ENCODE data around the gene SLC2A6. TPM values are rescaled to one million over a fixed set of nuclear protein-coding genes. Genes with fewer than 3 reads are reported as not detected.

SLC2A6 gene
- total and polyA plus RNA-seq, 2 donors (not counting 1 experiment from before 2014, with no cell fraction given) = 7.6 to 9.1 TPM

GRCh38 chr9:133457233-133457632 lies 21.7 kb downstream of the SLC2A6 start:
- Histone ChIP-seq H3K9ac (ENCODE audit: insufficient read depth, low read length) (no peak overlapping the region), H3K4me1 (ENCODE audit: control insufficient read depth, extremely low read depth, insufficient read depth, low read length) (peaks cover 5% of the 10 kb centered on the region), H3K27me3 (ENCODE audit: control insufficient read depth, insufficient read depth, low read length) (no peaks in the 10 kb centered on the region), H3K4me2 (ENCODE audit: extremely low read depth, insufficient read depth, low read length) (no peak overlapping the region), H3K79me2 (ENCODE audit: control insufficient read depth, insufficient read depth, low read length) (no peaks in the 10 kb centered on the region), H3K27ac (ENCODE audit: insufficient read depth, low read length) (no peak overlapping the region), H3K36me3 (ENCODE audit: control insufficient read depth, insufficient read depth, low read length) (no peaks in the 10 kb centered on the region), H4K20me1 (ENCODE audit: control insufficient read depth, extremely low read depth, insufficient read depth, low read length) (no peaks in the 10 kb centered on the region), H2AFZ (ENCODE audit: low read length) (no peak overlapping the region), H3K9me3 (ENCODE audit: control insufficient read depth, insufficient read depth, low read depth, low read length) (no peaks in the 10 kb centered on the region), H3K4me3 (replicated peaks in 1 of 4; ENCODE audit: control extremely low read depth in 1 of 4, insufficient read depth in 1 of 4, low read depth in 3 of 4, low read length in 4 of 4) (no peak overlapping the region)
- DNase-seq (ENCODE audit: low read depth in 2 of 2) = no peak
- TF ChIP-seq EZH2 (IDR thresholded peaks at IDR 0.05; ENCODE audit: low read length, missing control alignments) (no peak), CTCF (conservative IDR thresholded peaks at IDR 0.05 in 1 of 2, IDR thresholded peaks at IDR 0.05 in 1 of 2; ENCODE audit: low read depth in 1 of 2, low read length in 2 of 2) (no peak)

- H4K20me1 ChIP-seq (ENCODE audit: control insufficient read depth, extremely low read depth, insufficient read depth, low read length) = no peaks in the 10 kb centered on the region
- TF ChIP-seq EZH2 (IDR thresholded peaks at IDR 0.05; ENCODE audit: low read length, missing control alignments) (no peak), CTCF (conservative IDR thresholded peaks at IDR 0.05 in 1 of 2, IDR thresholded peaks at IDR 0.05 in 1 of 2; ENCODE audit: low read depth in 1 of 2, low read length in 2 of 2) (no peak)
- H3K9me3 ChIP-seq (ENCODE audit: control insufficient read depth, insufficient read depth, low read depth, low read length) = no peaks in the 10 kb centered on the region
- no peak overlapping the region for H3K27ac ChIP-seq (ENCODE audit: insufficient read depth, low read length)
- no peak for DNase-seq (ENCODE audit: low read depth in 2 of 2)
- no peak overlapping the region for H3K4me3 ChIP-seq (replicated peaks in 1 of 4; ENCODE audit: control extremely low read depth in 1 of 4, insufficient read depth in 1 of 4, low read depth in 3 of 4, low read length in 4 of 4)
- no peak overlapping the region for H3K4me2 ChIP-seq (ENCODE audit: extremely low read depth, insufficient read depth, low read length)
- no peaks in the 10 kb centered on the region for H3K79me2 ChIP-seq (ENCODE audit: control insufficient read depth, insufficient read depth, low read length)
- no peaks in the 10 kb centered on the region for H3K36me3 ChIP-seq (ENCODE audit: control insufficient read depth, insufficient read depth, low read length)
- no peak overlapping the region for H2AFZ ChIP-seq (ENCODE audit: low read length)
- H3K9ac ChIP-seq (ENCODE audit: insufficient read depth, low read length) = no peak overlapping the region
- peaks cover 5% of the 10 kb centered on the region for H3K4me1 ChIP-seq (ENCODE audit: control insufficient read depth, extremely low read depth, insufficient read depth, low read length)
- H3K27me3 ChIP-seq (ENCODE audit: control insufficient read depth, insufficient read depth, low read length) = no peaks in the 10 kb centered on the region
These were observed 22.5 kb downstream of the SLC2A6 start for GRCh38 chr9:133456409-133456808.

GRCh38 chr9:133455936-133456335 lies 23.0 kb downstream of the SLC2A6 start:
- H4K20me1 ChIP-seq (ENCODE audit: control insufficient read depth, extremely low read depth, insufficient read depth, low read length) = no peaks in the 10 kb centered on the region
- no peak for TF ChIP-seq CTCF (conservative IDR thresholded peaks at IDR 0.05 in 1 of 2, IDR thresholded peaks at IDR 0.05 in 1 of 2; ENCODE audit: low read depth in 1 of 2, low read length in 2 of 2)
- no peak for TF ChIP-seq EZH2 (IDR thresholded peaks at IDR 0.05; ENCODE audit: low read length, missing control alignments)
- H3K9me3 ChIP-seq (ENCODE audit: control insufficient read depth, insufficient read depth, low read depth, low read length) = no peaks in the 10 kb centered on the region
- DNase-seq (ENCODE audit: low read depth in 2 of 2) = no peak
- no peaks in the 10 kb centered on the region for H3K79me2 ChIP-seq (ENCODE audit: control insufficient read depth, insufficient read depth, low read length)
- H3K36me3 ChIP-seq (ENCODE audit: control insufficient read depth, insufficient read depth, low read length) = no peaks in the 10 kb centered on the region
- H2AFZ ChIP-seq (ENCODE audit: low read length) = no peak overlapping the region
- no peak overlapping the region for H3K9ac ChIP-seq (ENCODE audit: insufficient read depth, low read length)
- no peaks in the 10 kb centered on the region for H3K27me3 ChIP-seq (ENCODE audit: control insufficient read depth, insufficient read depth, low read length)
- no peak overlapping the region for H3K4me3 ChIP-seq (replicated peaks in 1 of 4; ENCODE audit: control extremely low read depth in 1 of 4, insufficient read depth in 1 of 4, low read depth in 3 of 4, low read length in 4 of 4)
- H3K4me2 ChIP-seq (ENCODE audit: extremely low read depth, insufficient read depth, low read length) = no peak overlapping the region
- H3K4me1 ChIP-seq (ENCODE audit: control insufficient read depth, extremely low read depth, insufficient read depth, low read length) = peaks cover 5% of the 10 kb centered on the region
- no peak overlapping the region for H3K27ac ChIP-seq (ENCODE audit: insufficient read depth, low read length)
